GM06990 (cell line): ENCODE results near the gene KCNG4.

Experiments
- DNase-seq: peaks from one replicate; pipeline ENCODE4 v3.0.0-alpha.2; 2011; ENCODE audit not compliant: insufficient read length; ENCODE audit errors: extremely low read depth
- H3K27me3 ChIP-seq: replicated peaks from 2 replicates; pipeline ENCODE4 v1.6.0; 2011; ENCODE audit warnings: low read length; ENCODE audit not compliant: control insufficient read depth, insufficient read depth
- H3K36me3 ChIP-seq: 2 replicates; pipeline ENCODE4 v1.5.1; 2011; ENCODE audit warnings: low read length; ENCODE audit not compliant: control insufficient read depth, insufficient read depth
- H3K4me3 ChIP-seq: replicated peaks from 2 replicates; pipeline ENCODE4 v1.5.1; 2011; ENCODE audit warnings: low read depth, mild to moderate bottlenecking, control low read depth, low read length
- TF ChIP-seq, protein P1 (sequence below): IDR thresholded peaks from 2 replicates; pipeline ENCODE4 v1.5.1; 2011; ENCODE audit warnings: low read length, control low read depth, mild to moderate bottlenecking, inconsistent platforms; ENCODE audit not compliant: insufficient read depth, poor library complexity, severe bottlenecking

The KCNG4 gene

DNA sequence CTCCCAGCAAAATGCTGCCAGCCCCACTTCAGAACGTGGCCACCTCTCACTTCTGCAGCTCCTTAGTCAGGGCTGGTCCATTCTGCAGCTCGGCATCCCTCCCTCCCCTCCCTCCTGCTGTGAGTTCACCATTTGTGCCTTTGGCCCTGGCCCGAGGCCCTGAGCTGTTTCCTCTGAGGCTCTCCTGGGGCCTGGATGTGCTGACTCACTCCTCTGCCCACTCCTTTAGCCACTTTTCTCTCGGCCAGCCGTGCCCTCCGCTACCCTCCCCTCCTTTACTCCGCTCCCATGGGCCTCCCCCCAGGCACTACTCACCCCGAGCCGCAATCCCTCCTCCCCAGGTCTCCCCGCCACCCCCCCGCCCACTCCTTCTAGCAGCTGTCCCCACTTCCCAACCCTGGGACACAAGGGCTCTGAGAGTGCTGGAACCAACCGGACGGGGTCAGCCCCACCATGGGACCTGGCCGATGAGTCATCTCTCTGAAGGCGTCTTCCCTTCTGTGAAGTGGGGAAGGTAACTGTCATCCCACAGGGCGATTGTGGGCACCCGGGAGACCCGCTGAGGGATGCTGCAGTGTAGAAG is 11.5 kb downstream of the KCNG4 start:
- Histone ChIP-seq H3K27me3 (peaks cover 1% of the 10 kb centered on the region; the same call in 1 of the 2 replicates), H3K36me3 (no peaks in the 10 kb centered on the region), H3K4me3 (no peak overlapping the region)
- DNase-seq: no peak
- TF ChIP-seq, protein P1, sequence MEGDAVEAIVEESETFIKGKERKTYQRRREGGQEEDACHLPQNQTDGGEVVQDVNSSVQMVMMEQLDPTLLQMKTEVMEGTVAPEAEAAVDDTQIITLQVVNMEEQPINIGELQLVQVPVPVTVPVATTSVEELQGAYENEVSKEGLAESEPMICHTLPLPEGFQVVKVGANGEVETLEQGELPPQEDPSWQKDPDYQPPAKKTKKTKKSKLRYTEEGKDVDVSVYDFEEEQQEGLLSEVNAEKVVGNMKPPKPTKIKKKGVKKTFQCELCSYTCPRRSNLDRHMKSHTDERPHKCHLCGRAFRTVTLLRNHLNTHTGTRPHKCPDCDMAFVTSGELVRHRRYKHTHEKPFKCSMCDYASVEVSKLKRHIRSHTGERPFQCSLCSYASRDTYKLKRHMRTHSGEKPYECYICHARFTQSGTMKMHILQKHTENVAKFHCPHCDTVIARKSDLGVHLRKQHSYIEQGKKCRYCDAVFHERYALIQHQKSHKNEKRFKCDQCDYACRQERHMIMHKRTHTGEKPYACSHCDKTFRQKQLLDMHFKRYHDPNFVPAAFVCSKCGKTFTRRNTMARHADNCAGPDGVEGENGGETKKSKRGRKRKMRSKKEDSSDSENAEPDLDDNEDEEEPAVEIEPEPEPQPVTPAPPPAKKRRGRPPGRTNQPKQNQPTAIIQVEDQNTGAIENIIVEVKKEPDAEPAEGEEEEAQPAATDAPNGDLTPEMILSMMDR: no peak

DNA sequence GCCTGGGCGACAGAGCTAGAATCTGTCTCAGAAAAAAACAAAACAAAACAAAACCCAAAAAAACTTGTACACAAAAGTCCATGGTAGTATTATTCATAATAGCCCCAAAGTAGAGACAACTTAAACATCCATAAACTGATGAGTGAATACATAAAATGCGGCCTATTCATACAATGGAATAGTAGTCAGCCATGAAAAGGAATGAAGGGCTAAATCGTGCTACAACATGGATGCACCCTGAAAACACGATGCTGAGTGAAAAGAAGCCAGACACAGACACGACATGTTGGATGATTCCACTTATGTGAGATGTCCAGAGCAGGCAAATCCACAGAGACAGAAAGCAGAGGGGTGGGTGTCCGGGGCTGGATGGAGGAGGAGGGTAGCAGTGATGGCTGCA is 12.3 kb downstream of the KCNG4 start:
- no peak for DNase-seq
- Histone ChIP-seq H3K36me3 (no peaks in the 10 kb centered on the region), H3K4me3 (no peak overlapping the region), H3K27me3 (peaks cover 1% of the 10 kb centered on the region; the same call in 1 of the 2 replicates)
- TF ChIP-seq, protein P1: no peak

DNA sequence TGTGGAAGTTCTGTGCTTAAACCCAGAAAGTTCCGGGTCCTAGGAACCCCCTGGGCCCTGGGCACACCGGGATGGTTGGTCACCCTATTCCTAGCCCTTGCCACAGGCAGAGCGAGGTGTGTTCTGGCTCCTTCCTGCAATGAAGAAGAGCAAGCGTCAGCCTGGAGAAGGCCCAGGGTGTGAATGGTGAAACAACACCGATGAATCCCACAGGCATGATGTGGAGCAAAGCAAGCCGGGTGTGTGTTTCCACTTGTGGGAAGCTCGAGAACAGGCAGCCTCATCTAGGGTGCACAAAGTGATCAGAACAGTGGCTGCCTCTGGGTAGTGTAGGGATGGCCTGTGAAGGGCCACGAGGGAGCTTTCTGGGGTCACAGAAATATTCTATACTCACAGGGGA is 13.8 kb downstream of the KCNG4 start:
- Histone ChIP-seq H3K4me3 (no peak overlapping the region), H3K36me3 (no peaks in the 10 kb centered on the region), H3K27me3 (no peaks in the 10 kb centered on the region; the same call in 1 of the 2 replicates)
- no peak for DNase-seq
- TF ChIP-seq, protein P1: no peak

DNA sequence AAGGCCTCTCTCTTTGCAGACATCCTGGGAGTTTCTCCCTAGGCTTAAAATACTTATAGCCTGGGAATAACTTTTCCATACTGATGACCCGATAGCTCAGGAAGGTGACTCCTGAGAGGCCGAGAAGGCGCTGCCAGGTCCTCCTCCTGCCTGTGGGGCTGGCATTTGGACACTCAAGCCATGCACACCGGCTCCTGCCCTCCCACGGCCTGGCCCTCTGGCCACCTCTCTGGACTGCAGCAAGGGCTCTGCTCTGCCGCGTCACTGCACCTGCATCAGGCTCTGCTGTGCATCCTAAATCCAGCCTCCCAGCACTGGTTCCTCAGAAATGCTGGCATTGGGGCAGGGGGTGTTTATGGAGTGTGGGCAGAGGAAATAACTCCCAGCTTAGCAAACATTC is 14.2 kb downstream of the KCNG4 start:
- H3K36me3 ChIP-seq: no peaks in the 10 kb centered on the region
- no peak overlapping the region for H3K4me3 ChIP-seq
- no peak for DNase-seq
- TF ChIP-seq, protein P1: no peak
- no peaks in the 10 kb centered on the region; the same call in 1 of the 2 replicates for H3K27me3 ChIP-seq

DNA sequence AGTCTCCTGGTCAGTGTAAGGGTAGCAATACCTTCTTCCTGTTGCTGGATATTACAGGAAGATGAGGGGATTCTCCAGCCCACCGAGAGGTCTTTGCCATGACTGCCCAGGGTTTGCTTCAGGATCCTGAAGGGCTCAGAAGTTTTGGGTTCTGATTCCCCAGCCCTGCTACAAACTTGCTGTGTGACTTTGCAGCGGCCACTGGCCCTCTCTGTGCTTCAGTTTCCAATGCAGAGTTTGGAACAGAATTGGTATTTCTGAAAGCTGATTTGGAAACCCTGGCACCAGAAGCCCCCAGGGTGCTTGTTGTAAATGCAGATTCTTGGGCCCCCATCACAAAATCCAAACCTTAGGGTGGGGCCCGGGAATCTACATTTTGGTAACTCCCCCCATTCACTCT is 14.7 kb downstream of the KCNG4 start:
- H3K4me3 ChIP-seq: no peak overlapping the region
- TF ChIP-seq, protein P1: no peak
- no peaks in the 10 kb centered on the region; the same call in 1 of the 2 replicates for H3K27me3 ChIP-seq
- no peak for DNase-seq
- no peaks in the 10 kb centered on the region for H3K36me3 ChIP-seq

DNA sequence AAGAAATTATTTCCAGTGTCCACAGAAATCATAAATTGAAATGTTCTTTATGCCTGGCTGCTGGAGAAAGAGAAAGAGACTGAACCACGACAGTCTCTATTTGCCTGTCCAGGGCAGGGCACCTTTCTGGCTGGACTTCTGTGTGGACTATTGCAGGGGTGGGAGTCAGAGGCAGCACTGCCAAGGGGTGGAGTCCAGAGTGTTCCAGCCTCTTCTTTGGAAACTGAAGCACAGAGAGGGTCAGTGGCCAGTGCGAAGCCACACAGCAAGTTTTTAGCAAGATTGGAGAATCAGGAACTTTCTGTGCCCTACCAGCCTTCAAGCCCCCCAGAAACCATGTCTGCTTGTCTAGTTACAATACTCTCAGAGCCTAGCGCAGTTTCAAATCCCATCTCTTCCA is 15.3 kb downstream of the KCNG4 start:
- TF ChIP-seq, protein P1: no peak
- Histone ChIP-seq H3K4me3 (no peak overlapping the region), H3K27me3 (no peaks in the 10 kb centered on the region; the same call in 1 of the 2 replicates), H3K36me3 (no peaks in the 10 kb centered on the region)
- no peak for DNase-seq
